IMR-90 (cell line): Measurements from ENCODE around the gene SNRPB2. TPM values are rescaled to one million over a fixed set of nuclear protein-coding genes. Genes with fewer than 3 reads are reported as not detected.

ENCODE experiments used
- ATAC-seq: fragments of 200-7000 bp; cut with Tn5 transposase; 2 replicates; pipeline ENCODE4 v1.9.1; 2020; ENCODE audit warnings: low read depth, mild to moderate bottlenecking, moderate library complexity
- BruUV-seq: library from RNA; stranded (reverse); fragments of 400-500 nt; replicated peaks from 2 replicates; lab custom pipeline; 2021; lab: Mats Ljungman, UMichigan
- CTCF ChIA-PET: fragments of 300-600 bp; formaldehyde crosslinking; extraction: SDS; loops from one replicate; lab custom pipeline; 2021; ENCODE audit warnings: antibody characterized with exemption; lab: Yijun Ruan, JAX
- POLR2A ChIA-PET: fragments of 300-600 bp; sonication (Branson Sonifier 250); formaldehyde crosslinking; loops from one replicate; lab custom pipeline; 2022; ENCODE audit warnings: antibody characterized with exemption; ENCODE audit not compliant: unreplicated experiment; lab: Charles Lee
- DNase-seq: peaks from one replicate; pipeline ENCODE4 v3.0.0; 2013
- H2AFZ ChIP-seq: replicated peaks from 2 replicates; pipeline ENCODE3; 2013; ENCODE audit warnings: low read length, mild to moderate bottlenecking; ENCODE audit not compliant: poor library complexity
- H2AK5ac ChIP-seq: 2 replicates; pipeline ENCODE4 v1.6.1; 2013; ENCODE audit warnings: low read depth, low read length, inconsistent platforms
- H2AK9ac ChIP-seq: replicated peaks from 2 replicates; pipeline ENCODE3; 2013; ENCODE audit warnings: mild to moderate bottlenecking, low read depth, low read length, moderate library complexity; ENCODE audit not compliant: poor library complexity
- H2BK120ac ChIP-seq: 2 replicates; pipeline ENCODE4 v1.6.1; 2013; ENCODE audit warnings: low read depth, low read length, inconsistent platforms
- H2BK15ac ChIP-seq: 3 replicates; pipeline ENCODE4 v1.6.1; 2013; ENCODE audit warnings: low read depth, low read length, inconsistent platforms
- H2BK20ac ChIP-seq: 2 replicates; pipeline ENCODE4 v1.6.1; 2013; ENCODE audit warnings: low read depth, mild to moderate bottlenecking, inconsistent platforms, low read length, moderate library complexity
- H2BK5ac ChIP-seq: 2 replicates; pipeline ENCODE4 v1.6.1; 2013; ENCODE audit warnings: mild to moderate bottlenecking, low read depth, low read length, inconsistent platforms; ENCODE audit not compliant: poor library complexity, severe bottlenecking
- H3K14ac ChIP-seq: replicated peaks from 2 replicates; pipeline ENCODE4 v1.6.1; 2013; ENCODE audit warnings: low read depth, low read length, inconsistent platforms
- H3K18ac ChIP-seq: 2 replicates; pipeline ENCODE4 v1.6.1; 2013; ENCODE audit warnings: low read depth, low read length, control low read depth
- H3K23ac ChIP-seq: 2 replicates; pipeline ENCODE4 v1.6.1; 2013; ENCODE audit warnings: low read depth, low read length, inconsistent platforms
- H3K27ac ChIP-seq: 2 replicates; pipeline ENCODE4 v1.5.1; 2013; ENCODE audit warnings: mild to moderate bottlenecking, control low read depth, low read length; ENCODE audit not compliant: insufficient read depth
- H3K27me3 ChIP-seq: 2 replicates; pipeline ENCODE4 v1.6.1; 2013; ENCODE audit warnings: low read length; ENCODE audit not compliant: control insufficient read depth, insufficient read depth
- H3K36me3 ChIP-seq: 2 replicates; pipeline ENCODE4 v1.6.1; 2013; ENCODE audit warnings: low read length, mixed read lengths; ENCODE audit not compliant: control insufficient read depth, insufficient read depth
- H3K4ac ChIP-seq: 2 replicates; pipeline ENCODE4 v1.6.1; 2013; ENCODE audit warnings: low read depth, low read length, inconsistent platforms
- H3K4me1 ChIP-seq: 2 replicates; pipeline ENCODE4 v1.6.1; 2013; ENCODE audit warnings: low read length, mixed read lengths; ENCODE audit not compliant: control insufficient read depth, insufficient read depth
- H3K4me2 ChIP-seq: 2 replicates; pipeline ENCODE4 v1.6.1; 2013; ENCODE audit warnings: low read depth, mild to moderate bottlenecking, control low read depth, low read length, moderate library complexity
- H3K4me3 ChIP-seq: 2 replicates; pipeline ENCODE4 v1.5.1; 2013; ENCODE audit warnings: low read depth, mild to moderate bottlenecking, control low read depth, low read length, moderate library complexity; ENCODE audit not compliant: insufficient read depth
- H3K56ac ChIP-seq: 2 replicates; pipeline ENCODE4 v1.6.1; 2013; ENCODE audit warnings: low read length, inconsistent platforms; ENCODE audit not compliant: insufficient read depth; ENCODE audit errors: extremely low read depth
- H3K79me1 ChIP-seq, 2 experiments: 2 replicates each; pipeline ENCODE4 v1.6.1; 2013; ENCODE audit warnings: low read length in 2 of 2, inconsistent platforms in 1 of 2, low read depth in 1 of 2
- H3K9ac ChIP-seq: 2 replicates; pipeline ENCODE4 v1.6.1; 2013; ENCODE audit warnings: low read depth, low read length, control low read depth
- H3K9me1 ChIP-seq: 2 replicates; pipeline ENCODE4 v1.6.1; 2013; ENCODE audit warnings: low read length, inconsistent platforms; ENCODE audit not compliant: insufficient read depth
- H3K9me3 ChIP-seq: 2 replicates; pipeline ENCODE4 v1.6.1; 2013; ENCODE audit warnings: low read length; ENCODE audit not compliant: control insufficient read depth, insufficient read depth
- H4K20me1 ChIP-seq: 2 replicates; pipeline ENCODE4 v1.6.1; 2013; ENCODE audit warnings: low read length, inconsistent platforms; ENCODE audit not compliant: insufficient read depth
- H4K5ac ChIP-seq: 2 replicates; pipeline ENCODE4 v1.6.1; 2013; ENCODE audit warnings: mild to moderate bottlenecking, low read depth, low read length, control low read depth
- H4K8ac ChIP-seq, 2 experiments: 2 replicates each; pipeline ENCODE4 v1.6.1; 2013; ENCODE audit warnings: low read depth in 2 of 2, low read length in 2 of 2, control low read depth in 1 of 2, inconsistent platforms in 1 of 2
- H4K91ac ChIP-seq: 2 replicates; pipeline ENCODE4 v1.6.1; 2013; ENCODE audit warnings: low read depth, low read length, inconsistent platforms; ENCODE audit not compliant: insufficient read depth
- BHLHE40 ChIP-seq: fragments of 150-350 bp; IDR thresholded peaks from 2 replicates; pipeline ENCODE4 v1.6.1; 2016; ENCODE audit warnings: mild to moderate bottlenecking, low read depth, low read length
- MAZ ChIP-seq: IDR thresholded peaks from 2 replicates; pipeline ENCODE4 v1.6.1; 2012; ENCODE audit warnings: low read depth, mild to moderate bottlenecking, low read length, improper control_type of control experiment, moderate library complexity, borderline replicate concordance
- RAD21 ChIP-seq: IDR thresholded peaks from 2 replicates; pipeline ENCODE4 v1.6.1; 2012; ENCODE audit warnings: low read length, improper control_type of control experiment
- RCOR1 ChIP-seq: IDR thresholded peaks from 2 replicates; pipeline ENCODE4 v1.6.1; 2012; ENCODE audit warnings: mild to moderate bottlenecking, low read length, improper control_type of control experiment; ENCODE audit not compliant: insufficient replicate concordance
- WGBS, 2 experiments: methylation state at CpG; one replicate each; pipeline versions ENCODE4 v1.1.5 to v1.1.7; 2013; ENCODE audit warnings: missing lambda C conversion rate in 2 of 2; ENCODE audit not compliant: insufficient read length in 1 of 2; ENCODE audit errors: extremely low coverage in 2 of 2; 5-methylcytosine and 5-hydroxymethylcytosine counted together
- dilution Hi-C: fragments of 300-500 bp; cut with HindIII; formaldehyde crosslinking; loops from one replicate; pipeline ENCODE4 v1.14.3; 2018; ENCODE audit warnings: low sequenced_read_pairs; ENCODE audit not compliant: unreplicated experiment
- in situ Hi-C: fragments of 300-500 bp; cut with MboI; formaldehyde crosslinking; loops from 3 replicates; pipeline ENCODE4 v1.14.3; 2019; ENCODE audit warnings: low sequenced_read_pairs, inconsistent platforms, mixed read lengths
- intact Hi-C: fragments of 100-400 bp; cut with micrococcal nuclease; formaldehyde crosslinking; loops from 2 replicates; pipeline ENCODE4 v1.10.0; 2022
- polyA plus RNA-seq, 3 experiments: library from polyadenylated mRNA; depleted of rRNA; stranded (reverse); fragments of >200 nt; gene quantifications; 2 replicates each; pipeline ENCODE4 v1.2.3, GENCODE V29; 2012; ENCODE audit warnings: low replicate concordance in 1 of 3
- total RNA-seq: library from RNA; depleted of rRNA; stranded (reverse); fragments of >200 nt; gene quantifications from 2 replicates; pipeline ENCODE4 v1.2.3, GENCODE V29; 2012

Gene SNRPB2
- total and polyA plus RNA-seq, 2 of the 4 experiments (the other 2 are of a cell fraction), result 27.1 to 65.6 TPM

- Histone ChIP-seq H3K56ac (no peak overlapping the region), H2BK20ac (no peak overlapping the region), H3K27ac (no peak overlapping the region), H3K9me1 (no peaks in the 10 kb centered on the region), H2AK9ac (no peak overlapping the region), H3K36me3 (no peaks in the 10 kb centered on the region), H2BK5ac (no peak overlapping the region), H2BK120ac (no peak overlapping the region), H2AK5ac (no peak overlapping the region), H2BK15ac (no peak overlapping the region), H3K27me3 (no peaks in the 10 kb centered on the region), H3K9ac (no peak overlapping the region), H3K4me1 (no peaks in the 10 kb centered on the region), H4K91ac (no peak overlapping the region), H2AFZ (no peak overlapping the region), H3K4ac (no peak overlapping the region), H3K18ac (no peak overlapping the region), H3K4me2 (no peak overlapping the region), H3K14ac (no peak overlapping the region), H3K4me3 (no peak overlapping the region), H3K9me3 (no peaks in the 10 kb centered on the region), H3K23ac (no peak overlapping the region), H4K8ac (no peak overlapping the region), H3K79me1 (no peaks in the 10 kb centered on the region), H4K20me1 (no peaks in the 10 kb centered on the region), H4K5ac (no peak overlapping the region)
- no peak for ATAC-seq
- WGBS, 2 experiments, result no CpG with 5 or more reads among the region's 2 CpGs
- DNase-seq, result no peak
- ChIA-PET POLR2A (no interaction called here), CTCF (no interaction called here)
- intact Hi-C loops, result no loop called here
- BruUV-seq, result no TSS peak
- dilution Hi-C loops, result no loop called here
- no peak for TF ChIP-seq MAZ
- TF ChIP-seq BHLHE40, result no peak
- TF ChIP-seq RCOR1, result no peak
- no peak for TF ChIP-seq RAD21
- in situ Hi-C loops, result no loop called here
Observed at GRCh38 chr20:16691381-16691780, 38.4 kb upstream of the SNRPB2 start.
